Measurements from ENCODE around the gene ZBED5. TPM values are rescaled to one million over a fixed set of nuclear protein-coding genes. Genes with fewer than 3 reads are reported as not detected.
"Not testable (repeated sequence)": the region's sequence is repeated elsewhere in the genome, so short reads cannot be mapped to it uniquely, and the experiment has no call there.

Gene ZBED5
- polyA plus RNA-seq, 3 donors = 8.1 to 45.8 (median 10.3) TPM

DNA sequence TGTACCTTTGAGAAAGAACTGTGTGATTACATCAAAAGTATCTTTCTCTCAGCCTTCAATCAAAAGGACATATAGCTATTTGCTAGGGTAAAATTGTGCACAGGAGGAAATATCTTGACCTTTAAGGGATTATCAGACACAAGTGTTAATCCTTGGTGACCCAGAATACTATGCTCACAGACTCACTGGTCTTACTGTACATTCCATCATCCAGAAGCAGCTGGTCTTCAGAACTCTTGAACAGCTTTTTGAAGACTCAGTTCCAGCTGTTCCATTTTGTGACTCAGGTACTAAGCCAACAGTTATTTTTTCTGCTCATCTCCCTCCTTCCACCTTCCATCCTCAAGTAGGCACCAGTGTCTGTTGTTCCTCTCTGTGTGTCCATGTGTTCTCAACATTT, 19.8 kb downstream of the ZBED5 start:
- no peak for DNase-seq
- Histone ChIP-seq H3K4me1 (ENCODE audit: control insufficient read depth in 1 of 2, insufficient read depth in 2 of 2, low read length in 2 of 2) (no peaks in the 10 kb centered on the region), H3K27me3 (ENCODE audit: control insufficient read depth in 2 of 2, insufficient read depth in 2 of 2, low read length in 2 of 2) (no peaks in the 10 kb centered on the region), H3K79me2 (ENCODE audit: insufficient read depth, low read length) (no peaks in the 10 kb centered on the region), H2AFZ (ENCODE audit: insufficient read depth, low read depth, low read length, poor library complexity, severe bottlenecking) (no peak overlapping the region), H3K36me3 (replicated peaks in 1 of 2; ENCODE audit: control insufficient read depth in 1 of 2, insufficient read depth in 2 of 2, low read length in 2 of 2) (no peaks in the 10 kb centered on the region), H4K20me1 (ENCODE audit: insufficient read depth, low read length) (no peaks in the 10 kb centered on the region), H3K9ac (ENCODE audit: insufficient read depth, low read length, poor library complexity, severe bottlenecking) (no peak overlapping the region), H3K4me2 (replicated peaks; ENCODE audit: extremely low read depth, low read length, poor library complexity, severe bottlenecking) (no peak overlapping the region), H3K9me3 (replicated peaks in 1 of 2; ENCODE audit: control insufficient read depth in 1 of 2, insufficient read depth in 1 of 2, low read length in 2 of 2) (no peaks in the 10 kb centered on the region), H3K27ac (ENCODE audit: low read depth in 1 of 2, low read length in 2 of 2) (no peak overlapping the region), H3K4me3 (replicated peaks in 1 of 3; ENCODE audit: low read depth in 2 of 3, low read length in 3 of 3) (no peak overlapping the region)
- H3K27ac Mint-ChIP-seq = no peak overlapping the region
- H3K36me3 Mint-ChIP-seq = peaks cover 0 to 2% of the 10 kb centered on the region in 2 donors
- intact Hi-C loops (cut with micrococcal nuclease) = no loop called here
- H3K4me1 Mint-ChIP-seq = peaks cover 7% of the 10 kb centered on the region
- TF ChIP-seq, protein P1, sequence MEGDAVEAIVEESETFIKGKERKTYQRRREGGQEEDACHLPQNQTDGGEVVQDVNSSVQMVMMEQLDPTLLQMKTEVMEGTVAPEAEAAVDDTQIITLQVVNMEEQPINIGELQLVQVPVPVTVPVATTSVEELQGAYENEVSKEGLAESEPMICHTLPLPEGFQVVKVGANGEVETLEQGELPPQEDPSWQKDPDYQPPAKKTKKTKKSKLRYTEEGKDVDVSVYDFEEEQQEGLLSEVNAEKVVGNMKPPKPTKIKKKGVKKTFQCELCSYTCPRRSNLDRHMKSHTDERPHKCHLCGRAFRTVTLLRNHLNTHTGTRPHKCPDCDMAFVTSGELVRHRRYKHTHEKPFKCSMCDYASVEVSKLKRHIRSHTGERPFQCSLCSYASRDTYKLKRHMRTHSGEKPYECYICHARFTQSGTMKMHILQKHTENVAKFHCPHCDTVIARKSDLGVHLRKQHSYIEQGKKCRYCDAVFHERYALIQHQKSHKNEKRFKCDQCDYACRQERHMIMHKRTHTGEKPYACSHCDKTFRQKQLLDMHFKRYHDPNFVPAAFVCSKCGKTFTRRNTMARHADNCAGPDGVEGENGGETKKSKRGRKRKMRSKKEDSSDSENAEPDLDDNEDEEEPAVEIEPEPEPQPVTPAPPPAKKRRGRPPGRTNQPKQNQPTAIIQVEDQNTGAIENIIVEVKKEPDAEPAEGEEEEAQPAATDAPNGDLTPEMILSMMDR (IDR thresholded peaks at IDR 0.05) = no peak
- peaks cover 0 to 5% (median 0%) of the 10 kb centered on the region in 3 donors for H3K27me3 Mint-ChIP-seq (ENCODE audit: low read depth in 3 of 3)
- H3K4me3 Mint-ChIP-seq = no peak overlapping the region
- H3K9me3 Mint-ChIP-seq = peaks cover 0 to 1% (median 0%) of the 10 kb centered on the region in 7 donors

DNA sequence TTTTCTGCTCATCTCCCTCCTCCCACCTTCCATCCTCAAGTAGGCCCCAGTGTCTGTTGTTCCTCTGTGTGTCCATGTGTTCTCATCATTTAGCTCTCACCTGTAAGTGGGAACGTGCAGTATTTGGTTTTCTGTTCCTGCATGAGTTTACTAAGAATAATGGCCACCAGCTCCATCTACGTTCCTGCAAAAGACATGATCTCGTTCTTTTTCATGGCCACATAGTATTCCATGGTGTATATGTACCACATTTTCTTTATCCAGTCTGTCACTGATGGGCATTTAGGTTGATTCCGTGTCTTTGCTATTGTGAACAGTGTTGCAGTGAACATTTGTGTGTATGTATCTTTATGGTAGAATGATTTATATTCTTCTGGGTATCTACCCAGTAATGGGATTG, 21.0 kb downstream of the ZBED5 start:
- H3K4me3 ChIP-seq (replicated peaks in 1 of 3; ENCODE audit: low read depth in 2 of 3, low read length in 3 of 3); H3K36me3 ChIP-seq (replicated peaks in 1 of 2; ENCODE audit: control insufficient read depth in 1 of 2, insufficient read depth in 2 of 2, low read length in 2 of 2); H3K9ac ChIP-seq (ENCODE audit: insufficient read depth, low read length, poor library complexity, severe bottlenecking); H3K4me3 Mint-ChIP-seq; H3K79me2 ChIP-seq (ENCODE audit: insufficient read depth, low read length); H3K4me2 ChIP-seq (replicated peaks; ENCODE audit: extremely low read depth, low read length, poor library complexity, severe bottlenecking); H3K9me3 Mint-ChIP-seq; H3K27ac Mint-ChIP-seq; H4K20me1 ChIP-seq (ENCODE audit: insufficient read depth, low read length); H2AFZ ChIP-seq (ENCODE audit: insufficient read depth, low read depth, low read length, poor library complexity, severe bottlenecking); H3K27me3 Mint-ChIP-seq (ENCODE audit: low read depth in 3 of 3); H3K9me3 ChIP-seq (replicated peaks in 1 of 2; ENCODE audit: control insufficient read depth in 1 of 2, insufficient read depth in 1 of 2, low read length in 2 of 2); DNase-seq; H3K4me1 ChIP-seq (ENCODE audit: control insufficient read depth in 1 of 2, insufficient read depth in 2 of 2, low read length in 2 of 2); intact Hi-C loops (cut with micrococcal nuclease); H3K36me3 Mint-ChIP-seq; H3K27me3 ChIP-seq (ENCODE audit: control insufficient read depth in 2 of 2, insufficient read depth in 2 of 2, low read length in 2 of 2); H3K27ac ChIP-seq (ENCODE audit: low read depth in 1 of 2, low read length in 2 of 2); H3K4me1 Mint-ChIP-seq: not testable (repeated sequence)
- 100% methylated on average over 1 of the region's 4 CpGs for WGBS (ENCODE audit: insufficient coverage)

Measured in CD14-positive monocyte (primary cell).